Stomach (tissue), 9 donors: Measurements from ENCODE around the gene PTH2. TPM values are rescaled to one million over a fixed set of nuclear protein-coding genes. Genes with fewer than 3 reads are reported as not detected.

Experiments
- DNase-seq, 2 donors: peaks; one replicate each; pipeline versions ENCODE4 v3.0.0 to v3.0.0-alpha.2; 2013 to 2019
- H3K27ac ChIP-seq, 5 donors: fragments of 200-600 bp in 4 of 5; sonication (generic) in 4 of 5; one replicate each; pipeline ENCODE4 v1.5.1; 2013 to 2019; ENCODE audit warnings: mild to moderate bottlenecking in 1 of 5, moderate library complexity in 1 of 5
- H3K27me3 ChIP-seq, 3 donors: fragments of 200-600 bp; sonication (generic); one replicate each; pipeline ENCODE4 v1.5.1; 2017 to 2019; ENCODE audit warnings: mixed run types in 1 of 3
- H3K36me3 ChIP-seq, 4 donors: fragments of 200-600 bp; sonication (generic); 1 replicate in 3 of 4; 2 replicates in 1 of 4; pipeline ENCODE4 v1.5.1; 2016 to 2019
- H3K4me1 ChIP-seq, 4 donors: fragments of 200-600 bp; sonication (generic); one replicate each; pipeline ENCODE4 v1.5.1; 2016 to 2019
- H3K4me3 ChIP-seq, 4 donors: fragments of 200-600 bp; sonication (generic) in 3 of 4; one replicate each; pipeline ENCODE4 v1.5.1; 2016 to 2019; ENCODE audit warnings: mild to moderate bottlenecking in 1 of 4
- H3K9me3 ChIP-seq, 4 donors: fragments of 200-600 bp; sonication (generic); one replicate each; pipeline ENCODE4 v1.5.1; 2016 to 2019
- EP300 ChIP-seq: sonication (generic); formaldehyde crosslinking; IDR thresholded peaks from one replicate; pipeline ENCODE4 v1.6.1; 2017; ENCODE audit warnings: antibody characterized with exemption
- POLR2A ChIP-seq, 4 donors: fragments of 450-650 bp; IDR thresholded peaks; one replicate each; pipeline ENCODE4 v1.6.1; 2016; ENCODE audit warnings: antibody characterized with exemption in 4 of 4, control low read depth in 2 of 4, mild to moderate bottlenecking in 1 of 4, moderate library complexity in 1 of 4
- POLR2AphosphoS5 ChIP-seq, 3 donors: sonication (generic); formaldehyde crosslinking; IDR thresholded peaks; one replicate each; pipeline ENCODE4 v1.6.1; 2016; ENCODE audit warnings: antibody characterized with exemption in 3 of 3
- WGBS, 5 donors: extraction: QIAGEN DNeasy Blood & Tissue Kit in 3 of 5; methylation state at CpG; one replicate each; pipeline versions ENCODE4 v1.1.5 to v1.1.7; 2013 to 2018; 5-methylcytosine and 5-hydroxymethylcytosine counted together
- intact Hi-C: fragments of 100-400 bp; cut with DNase I; formaldehyde crosslinking; loops from one replicate; pipeline ENCODE4 v1.15.1; 2023; ENCODE audit warnings: low total_unique reads
- polyA plus RNA-seq, 3 donors: library from polyadenylated mRNA; stranded (reverse); fragments of 200-250 nt; gene quantifications; one replicate each; pipeline ENCODE4 v1.2.3, GENCODE V29; 2013
- total RNA-seq, 5 donors: library from RNA; depleted of rRNA; stranded (reverse); fragments of >200 nt; gene quantifications; one replicate each; pipeline versions ENCODE4 v1.1.0 to v1.2.3, GENCODE V29; 2014 to 2016
- TF ChIP-seq, protein P1 (sequence below), 7 experiments: fragments of 450-650 bp in 4 of 7; fragments of 200-600 bp in 3 of 7; sonication (generic) in 3 of 7; IDR thresholded peaks; one replicate each; pipeline ENCODE4 v1.5.1; 2016 to 2019; ENCODE audit warnings: antibody characterized with exemption in 7 of 7, control low read depth in 2 of 7, mild to moderate bottlenecking in 1 of 7
- donor health status: healthy with polysubstance abuse.
- donor health status: Bipolar disorder and iron deficiency.
- donor health status: healthy.

The PTH2 gene
- total and polyA plus RNA-seq, 8 donors = not detected

DNA sequence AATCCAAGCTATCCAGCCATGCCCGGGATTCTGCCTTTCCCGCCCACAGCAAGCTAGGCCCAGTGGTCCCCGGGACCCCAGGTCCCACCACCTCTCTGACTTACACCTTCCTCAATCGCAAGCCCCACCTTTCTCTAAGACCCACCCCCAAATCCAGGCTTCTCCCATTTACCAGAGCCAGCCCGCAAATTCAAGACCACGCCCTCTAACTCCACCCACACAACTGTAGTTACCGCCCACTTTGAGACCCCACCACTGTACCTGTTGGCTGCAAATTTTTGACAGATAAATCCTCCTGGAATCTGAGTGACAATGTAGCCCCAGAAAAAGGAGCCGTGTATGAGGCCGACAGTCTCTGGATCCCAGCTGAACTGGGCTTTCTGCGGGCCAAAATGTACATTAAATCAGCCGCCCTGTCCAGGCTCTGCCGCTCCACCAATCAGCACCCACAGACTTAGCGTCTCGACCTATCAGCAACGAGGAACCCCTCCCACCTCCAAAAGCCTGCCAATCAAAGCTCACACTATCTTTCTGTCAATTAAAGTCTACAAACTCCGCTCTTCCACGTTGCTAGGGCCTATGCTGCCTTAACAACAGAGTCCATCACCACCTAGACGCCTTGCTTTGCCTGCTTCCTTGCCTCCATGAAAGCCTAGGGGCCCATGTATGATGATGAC is 11.8 kb upstream of the PTH2 start:
- intact Hi-C loops = loop anchor here (5.0 kb wide), 1 partner anchor 38 kb away; no protein-coding TSS in a partner anchor
- Histone ChIP-seq H3K4me3 (no peak overlapping the region), H3K36me3 (no peaks in the 10 kb centered on the region), H3K27ac (no peak overlapping the region), H3K4me1 (peaks cover 0 to 18% (median 10%) of the 10 kb centered on the region in 4 donors), H3K27me3 (peaks cover 30 to 100% (median 98%) of the 10 kb centered on the region in 3 donors), H3K9me3 (no peaks in the 10 kb centered on the region)
- 84 to 88% (median 85%) methylated on average over 18 of the region's 18 CpGs for WGBS, 5 donors
- no peak for DNase-seq
- TF ChIP-seq EP300 = no peak
- TF ChIP-seq POLR2AphosphoS5 (IDR thresholded peaks at IDR 0.05) = no peak
- TF ChIP-seq POLR2A (IDR thresholded peaks at IDR 0.05) = no peak
- TF ChIP-seq, protein P1, sequence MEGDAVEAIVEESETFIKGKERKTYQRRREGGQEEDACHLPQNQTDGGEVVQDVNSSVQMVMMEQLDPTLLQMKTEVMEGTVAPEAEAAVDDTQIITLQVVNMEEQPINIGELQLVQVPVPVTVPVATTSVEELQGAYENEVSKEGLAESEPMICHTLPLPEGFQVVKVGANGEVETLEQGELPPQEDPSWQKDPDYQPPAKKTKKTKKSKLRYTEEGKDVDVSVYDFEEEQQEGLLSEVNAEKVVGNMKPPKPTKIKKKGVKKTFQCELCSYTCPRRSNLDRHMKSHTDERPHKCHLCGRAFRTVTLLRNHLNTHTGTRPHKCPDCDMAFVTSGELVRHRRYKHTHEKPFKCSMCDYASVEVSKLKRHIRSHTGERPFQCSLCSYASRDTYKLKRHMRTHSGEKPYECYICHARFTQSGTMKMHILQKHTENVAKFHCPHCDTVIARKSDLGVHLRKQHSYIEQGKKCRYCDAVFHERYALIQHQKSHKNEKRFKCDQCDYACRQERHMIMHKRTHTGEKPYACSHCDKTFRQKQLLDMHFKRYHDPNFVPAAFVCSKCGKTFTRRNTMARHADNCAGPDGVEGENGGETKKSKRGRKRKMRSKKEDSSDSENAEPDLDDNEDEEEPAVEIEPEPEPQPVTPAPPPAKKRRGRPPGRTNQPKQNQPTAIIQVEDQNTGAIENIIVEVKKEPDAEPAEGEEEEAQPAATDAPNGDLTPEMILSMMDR (IDR thresholded peaks at IDR 0.05) = no peak

GRCh38 chr19:49433240-49433901 is 10.1 kb upstream of the PTH2 start:
- no peak for DNase-seq
- Histone ChIP-seq H3K27me3 (peaks cover 33 to 100% (median 99%) of the 10 kb centered on the region in 3 donors), H3K27ac (no peak overlapping the region), H3K4me3 (no peak overlapping the region), H3K4me1 (peaks cover 3 to 22% (median 15%) of the 10 kb centered on the region in 4 donors), H3K9me3 (no peaks in the 10 kb centered on the region), H3K36me3 (no peaks in the 10 kb centered on the region)
- TF ChIP-seq EP300 (no peak), POLR2AphosphoS5 (IDR thresholded peaks at IDR 0.05) (no peak), POLR2A (IDR thresholded peaks at IDR 0.05) (no peak)
- TF ChIP-seq, protein P1 (IDR thresholded peaks at IDR 0.05) = no peak
- 17 to 24% (median 21%) methylated on average over 14 to 31 of the region's 31 CpGs for WGBS, 5 donors
- intact Hi-C loops = loop anchor here (5.0 kb wide), 1 partner anchor 36 kb away; no protein-coding TSS in a partner anchor

DNA sequence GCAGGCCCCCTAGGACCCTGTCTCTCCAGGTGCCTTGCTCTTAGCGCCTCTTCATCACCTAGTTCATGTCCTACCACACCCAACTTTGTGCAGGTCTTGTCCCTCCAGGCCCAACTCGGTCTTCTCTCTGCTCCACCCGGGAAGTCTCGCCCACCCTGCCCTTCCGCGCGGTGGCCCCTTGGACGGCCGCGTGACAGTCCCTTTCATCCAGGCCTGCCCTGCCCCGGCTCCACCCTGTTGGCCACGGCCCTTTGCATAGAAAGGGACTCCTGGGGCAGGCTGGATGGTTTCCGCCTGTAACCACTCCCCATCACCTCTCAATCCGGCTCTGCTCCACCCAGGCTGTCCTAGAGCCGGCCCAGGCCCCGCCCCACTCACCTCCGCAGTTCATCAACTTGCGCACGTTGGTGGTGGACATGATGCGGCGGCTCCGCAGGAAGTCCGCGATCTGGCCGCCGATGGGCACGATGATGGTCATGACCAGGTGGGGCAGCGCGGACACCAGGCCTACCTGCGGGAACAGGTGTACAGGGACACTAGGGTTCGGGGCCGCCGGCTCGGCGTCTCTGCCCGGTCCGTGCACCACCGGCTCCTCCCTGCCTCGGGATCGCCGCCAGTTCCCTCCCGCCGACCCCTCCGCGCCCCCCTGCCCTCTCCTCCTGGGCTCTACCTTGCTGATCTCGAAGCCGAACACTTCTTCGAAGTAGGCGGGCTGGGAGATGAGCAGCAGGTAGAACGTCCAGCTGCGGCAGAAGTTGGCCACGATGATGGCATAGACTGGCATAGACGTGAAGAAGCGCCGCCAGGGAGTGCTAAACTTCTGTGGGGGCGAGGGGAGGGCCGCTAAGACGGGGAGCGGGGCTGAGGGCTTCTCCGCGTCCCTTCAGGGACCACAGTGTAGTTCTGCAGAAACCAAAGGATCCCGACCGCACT is 9.2 kb upstream of the PTH2 start:
- DNase-seq = no peak
- Histone ChIP-seq H3K4me3 (no peak overlapping the region), H3K27ac (no peak overlapping the region), H3K36me3 (no peaks in the 10 kb centered on the region), H3K27me3 (peaks cover 41 to 100% (median 100%) of the 10 kb centered on the region in 3 donors), H3K4me1 (peaks cover 11 to 30% (median 23%) of the 10 kb centered on the region in 4 donors), H3K9me3 (no peaks in the 10 kb centered on the region)
- WGBS, 5 donors = 9 to 14% (median 10%) methylated on average over 27 to 63 of the region's 63 CpGs
- intact Hi-C loops = loop anchor here (5.0 kb wide), 1 partner anchor 35 kb away; no protein-coding TSS in a partner anchor
- TF ChIP-seq POLR2A (IDR thresholded peaks at IDR 0.05) = no peak

- DNase-seq = no peak
- H3K36me3 ChIP-seq = no peaks in the 10 kb centered on the region
- intact Hi-C loops = loop anchor here (5.0 kb wide), 1 partner anchor 34 kb away; no protein-coding TSS in a partner anchor
- WGBS, 5 donors = 40 to 54% (median 44%) methylated on average over 22 to 29 of the region's 29 CpGs
- no peaks in the 10 kb centered on the region for H3K9me3 ChIP-seq
- peaks cover 11 to 25% (median 22%) of the 10 kb centered on the region in 4 donors for H3K4me1 ChIP-seq
- TF ChIP-seq EP300 = no peak
- no peak for TF ChIP-seq POLR2AphosphoS5 (IDR thresholded peaks at IDR 0.05)
- TF ChIP-seq, protein P1 (IDR thresholded peaks at IDR 0.05) = no peak
- TF ChIP-seq POLR2A (IDR thresholded peaks at IDR 0.05) = no peak
- H3K27ac ChIP-seq = no peak overlapping the region
- H3K4me3 ChIP-seq = no peak overlapping the region
- peaks cover 50 to 100% (median 100%) of the 10 kb centered on the region in 3 donors for H3K27me3 ChIP-seq
Measured at GRCh38 chr19:49431330-49431749, 8.1 kb upstream of the PTH2 start.
